ENCODE results near the gene GNGT2.
"Not testable (repeated sequence)": the region's sequence is repeated elsewhere in the genome, so short reads cannot be mapped to it uniquely, and the experiment has no call there.

Gene GNGT2

GRCh38 chr17:49203796-49204195 lies 6.6 kb downstream of the GNGT2 start:
- no peak for DNase-seq (ENCODE audit: low spot score)

- no peak for DNase-seq (ENCODE audit: low spot score)
Observed at GRCh38 chr17:49201481-49201927, 8.9 kb downstream of the GNGT2 start.

GRCh38 chr17:49200423-49201083 lies 9.8 kb downstream of the GNGT2 start:
- no peak for DNase-seq (ENCODE audit: low spot score)

DNA sequence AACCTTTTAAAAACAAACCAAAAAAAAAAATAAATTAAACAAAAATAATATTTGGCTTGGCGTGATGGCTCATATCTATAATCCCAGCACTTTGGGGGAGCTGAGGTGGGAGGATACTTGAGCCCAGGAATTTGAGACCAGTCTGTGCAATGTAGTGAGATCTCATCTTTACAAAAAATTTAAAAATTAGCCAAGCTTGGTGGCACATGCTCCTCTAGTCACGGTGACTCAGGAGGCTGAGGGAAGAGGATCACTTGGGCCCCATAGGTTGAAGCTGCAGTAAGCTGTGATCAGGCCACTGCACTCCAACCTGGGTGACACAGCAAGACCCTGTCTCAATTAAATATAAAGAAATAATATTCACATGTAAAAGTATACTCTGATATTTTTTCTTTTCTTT lies 12.2 kb downstream of the GNGT2 start:
- DNase-seq (ENCODE audit: low spot score), result no peak

- DNase-seq (ENCODE audit: low spot score), result no peak
Observed at GRCh38 chr17:49197346-49197998, 12.9 kb downstream of the GNGT2 start.

- no peak for DNase-seq (ENCODE audit: low spot score)
Observed at GRCh38 chr17:49196520-49196919, 13.9 kb downstream of the GNGT2 start.

DNA sequence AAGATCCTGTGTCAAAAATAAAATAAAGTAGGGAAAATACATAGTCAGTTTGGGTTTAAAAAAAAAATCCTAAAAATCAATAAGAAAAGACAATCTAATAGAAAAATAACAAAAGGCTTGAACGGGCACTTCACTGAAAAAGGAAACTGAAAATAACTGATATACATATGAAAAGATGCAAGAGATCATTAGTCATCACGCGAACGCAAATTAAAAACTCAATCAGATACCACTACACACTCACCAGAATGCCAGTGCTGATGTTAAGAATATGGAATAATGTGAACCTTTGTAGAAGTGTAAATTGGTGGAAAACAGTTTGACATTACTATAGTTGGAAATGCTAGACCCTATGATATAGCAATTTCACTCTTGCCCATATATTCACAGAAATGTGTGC lies 14.6 kb downstream of the GNGT2 start:
- no peak for DNase-seq (ENCODE audit: low spot score)

- DNase-seq (ENCODE audit: low spot score), result no peak
Observed at GRCh38 chr17:49194297-49194607, 16.1 kb downstream of the GNGT2 start.

- no peak for DNase-seq (ENCODE audit: low spot score)
Observed at GRCh38 chr17:49193513-49194296, 16.7 kb downstream of the GNGT2 start.

DNA sequence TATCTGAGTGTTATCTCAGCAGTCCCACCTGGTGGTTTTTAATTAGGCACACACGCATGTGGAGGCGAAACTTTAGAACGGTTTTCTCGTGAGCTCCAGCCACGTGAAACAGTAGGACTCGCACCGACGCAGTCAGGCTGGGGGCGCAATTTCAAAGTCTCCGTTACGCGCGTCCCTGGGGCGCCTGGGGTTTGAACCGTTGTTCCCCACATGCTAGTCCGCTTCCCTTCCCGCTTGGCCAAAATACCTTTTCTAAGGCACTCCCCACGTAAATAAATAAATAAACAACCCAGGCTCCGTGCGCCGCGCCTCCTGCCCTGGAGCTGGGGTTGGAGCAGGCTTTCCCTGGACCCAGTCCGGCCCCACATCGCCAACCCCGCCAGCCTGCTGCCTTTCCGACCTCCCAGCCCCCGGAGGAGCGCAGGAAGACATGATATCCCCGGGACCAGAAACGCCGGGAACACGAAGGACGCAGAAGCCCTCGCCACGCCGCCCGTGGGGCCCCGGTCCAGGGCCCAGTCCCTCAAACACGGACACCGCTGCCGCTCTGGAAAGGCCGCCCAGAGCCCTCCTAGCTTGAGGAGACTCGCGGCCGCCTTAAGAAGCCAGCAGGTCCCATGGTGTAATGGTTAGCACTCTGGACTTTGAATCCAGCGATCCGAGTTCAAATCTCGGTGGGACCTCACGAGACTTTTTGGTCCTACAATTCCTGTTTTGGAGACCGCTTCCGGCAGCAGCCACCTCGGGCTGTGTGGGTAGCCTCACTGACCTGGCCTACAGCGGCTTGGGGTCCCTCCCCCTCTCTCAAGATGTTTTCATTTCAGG lies 18.2 kb downstream of the GNGT2 start:
- DNase-seq (ENCODE audit: low spot score), result peak; percentile 92

- DNase-seq (ENCODE audit: low spot score), result no peak
Observed at GRCh38 chr17:49191409-49191916, 18.9 kb downstream of the GNGT2 start.

DNA sequence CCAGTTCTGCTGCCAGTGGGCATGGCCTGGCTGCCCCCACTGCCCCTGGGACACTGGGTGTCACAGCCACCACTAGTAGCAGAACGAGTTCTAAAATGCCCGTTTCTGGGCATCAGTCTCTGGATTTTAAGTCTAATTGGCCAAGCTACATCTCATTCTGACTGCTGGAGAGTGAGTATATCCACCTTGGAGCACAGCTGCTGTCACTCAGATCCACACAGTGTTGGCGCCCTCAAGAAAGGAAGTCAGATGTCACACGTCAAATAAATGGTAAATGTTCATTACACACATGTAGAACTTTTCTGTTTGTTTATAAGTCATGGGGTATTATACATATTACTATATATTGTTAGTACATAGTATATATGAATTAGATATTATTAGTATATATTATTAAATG lies 19.4 kb downstream of the GNGT2 start:
- DNase-seq (ENCODE audit: low spot score), result no peak

- DNase-seq (ENCODE audit: low spot score), result no peak
Observed at GRCh38 chr17:49187301-49187700, 23.1 kb downstream of the GNGT2 start.

DNA sequence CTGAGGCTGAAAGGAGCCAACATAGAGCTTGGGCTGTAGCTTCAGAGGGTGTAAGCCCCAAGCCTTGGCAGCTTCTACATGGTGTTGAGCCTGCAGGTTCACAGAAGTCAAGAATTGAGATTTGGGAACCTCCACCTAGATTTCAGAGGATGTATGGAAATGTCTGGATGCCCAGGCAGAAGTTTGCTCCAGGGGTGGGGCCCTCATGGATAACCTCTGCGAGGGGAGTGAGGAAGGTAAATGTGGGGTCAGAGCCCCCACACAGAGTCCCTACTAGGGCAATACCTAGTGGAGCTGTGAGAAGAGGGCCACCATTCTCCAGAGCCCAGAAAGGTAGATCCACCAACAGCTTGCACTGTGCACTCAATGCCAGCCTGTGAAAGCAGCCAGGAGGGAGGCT lies 25.0 kb downstream of the GNGT2 start:
- not testable (repeated sequence) for DNase-seq (ENCODE audit: low spot score)

GRCh38 chr17:49184522-49184921 lies 25.9 kb downstream of the GNGT2 start:
- DNase-seq (ENCODE audit: low spot score), result not testable (repeated sequence)

- no peak for DNase-seq (ENCODE audit: low spot score)
Observed at GRCh38 chr17:49183801-49184200, 26.6 kb downstream of the GNGT2 start.

- no peak for DNase-seq (ENCODE audit: low spot score)
Observed at GRCh38 chr17:49183341-49183740, 27.0 kb downstream of the GNGT2 start.

DNA sequence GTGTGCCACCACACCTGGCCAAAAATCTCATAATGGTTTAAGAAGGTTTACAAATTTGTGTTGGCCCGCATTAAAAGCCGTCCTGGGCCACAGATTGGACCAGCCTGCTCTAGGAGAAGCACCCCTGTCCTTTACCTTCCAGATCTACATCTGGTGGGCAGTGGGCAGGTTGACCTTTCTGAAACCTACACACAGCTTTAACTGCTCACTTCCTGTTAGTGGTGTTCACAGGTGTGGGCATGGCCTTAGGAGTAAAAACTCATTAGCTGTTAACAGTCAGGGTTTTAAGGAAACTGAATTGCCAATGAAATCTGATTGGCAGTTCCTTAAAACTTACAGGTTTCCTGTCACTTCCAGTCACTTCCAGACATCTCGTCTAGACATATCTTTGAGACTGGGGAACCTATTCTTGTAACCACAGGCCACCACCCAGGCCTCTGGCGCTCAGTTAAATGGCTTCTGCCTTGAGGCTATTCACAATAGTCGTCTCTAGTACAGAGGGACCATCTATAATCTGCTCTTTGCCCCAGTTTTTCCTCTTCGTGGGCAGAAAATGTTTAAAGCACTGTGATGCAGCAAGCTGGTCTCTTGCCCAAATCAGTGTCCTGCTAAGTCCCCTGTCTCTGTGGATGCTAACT lies 29.3 kb downstream of the GNGT2 start:
- DNase-seq (ENCODE audit: low spot score), result no peak

DNA sequence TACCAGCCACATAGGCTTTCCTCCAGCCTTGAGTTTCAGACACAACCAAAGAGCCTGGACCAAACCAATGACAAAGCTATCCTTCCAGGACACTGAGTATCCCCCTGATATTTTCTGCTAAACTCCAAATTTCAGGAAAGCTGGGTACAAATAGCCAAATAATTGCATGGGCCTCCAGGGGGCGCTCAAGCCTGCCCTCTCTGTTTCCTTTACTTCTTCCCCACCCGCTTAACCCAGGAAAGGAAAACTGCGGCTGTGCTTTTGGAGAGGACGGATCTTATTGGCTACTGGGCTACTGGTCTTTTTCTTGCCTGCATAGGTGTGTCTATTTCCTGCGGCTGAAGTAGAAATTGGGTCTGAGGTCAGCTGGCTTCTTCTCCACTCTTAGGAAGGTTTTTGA lies 30.1 kb downstream of the GNGT2 start:
- peak; percentile 63 for DNase-seq (ENCODE audit: low spot score)

- DNase-seq (ENCODE audit: low spot score), result not testable (repeated sequence)
Observed at GRCh38 chr17:49175978-49176377, 34.4 kb downstream of the GNGT2 start.

DNA sequence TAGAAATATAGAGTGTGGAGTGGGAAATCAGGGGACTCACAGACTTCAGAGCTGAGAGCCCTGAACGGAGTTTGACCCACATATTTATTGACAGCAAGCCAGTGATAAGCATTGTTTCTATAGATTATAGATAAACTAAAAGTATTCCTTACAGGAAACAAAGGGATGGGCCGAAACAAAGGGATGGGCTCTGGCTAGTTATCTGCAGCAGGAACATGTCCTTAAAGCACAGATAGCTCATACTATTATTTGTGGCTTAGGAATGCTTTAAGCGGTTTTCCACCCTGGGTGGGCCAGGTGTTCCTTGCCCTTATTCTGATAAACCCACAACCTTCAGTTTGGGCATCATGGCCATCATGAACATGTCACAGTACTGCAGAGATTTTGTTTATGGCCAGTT lies 39.7 kb downstream of the GNGT2 start:
- DNase-seq (ENCODE audit: low spot score), result not testable (repeated sequence)

GRCh38 chr17:49170216-49170615 lies 40.2 kb downstream of the GNGT2 start:
- DNase-seq (ENCODE audit: low spot score), result no peak
